Renal pelvis (tissue), 4 donors: ENCODE results near the gene TANC2. TPM values are rescaled to one million over a fixed set of nuclear protein-coding genes. Genes with fewer than 3 reads are reported as not detected.

ENCODE experiments used
- DNase-seq: peaks from one replicate; pipeline ENCODE4 v3.0.0-alpha.2; 2013
- polyA plus RNA-seq, 3 donors: library from polyadenylated mRNA; unstranded; fragments of 120-200 nt; gene quantifications; one replicate each; pipeline ENCODE4 v1.2.1, GENCODE V29; 2013; ENCODE audit not compliant: insufficient read length in 3 of 3

TANC2 gene
- polyA plus RNA-seq, 3 donors: 26.6 to 35.8 (median 33.5) TPM

DNA sequence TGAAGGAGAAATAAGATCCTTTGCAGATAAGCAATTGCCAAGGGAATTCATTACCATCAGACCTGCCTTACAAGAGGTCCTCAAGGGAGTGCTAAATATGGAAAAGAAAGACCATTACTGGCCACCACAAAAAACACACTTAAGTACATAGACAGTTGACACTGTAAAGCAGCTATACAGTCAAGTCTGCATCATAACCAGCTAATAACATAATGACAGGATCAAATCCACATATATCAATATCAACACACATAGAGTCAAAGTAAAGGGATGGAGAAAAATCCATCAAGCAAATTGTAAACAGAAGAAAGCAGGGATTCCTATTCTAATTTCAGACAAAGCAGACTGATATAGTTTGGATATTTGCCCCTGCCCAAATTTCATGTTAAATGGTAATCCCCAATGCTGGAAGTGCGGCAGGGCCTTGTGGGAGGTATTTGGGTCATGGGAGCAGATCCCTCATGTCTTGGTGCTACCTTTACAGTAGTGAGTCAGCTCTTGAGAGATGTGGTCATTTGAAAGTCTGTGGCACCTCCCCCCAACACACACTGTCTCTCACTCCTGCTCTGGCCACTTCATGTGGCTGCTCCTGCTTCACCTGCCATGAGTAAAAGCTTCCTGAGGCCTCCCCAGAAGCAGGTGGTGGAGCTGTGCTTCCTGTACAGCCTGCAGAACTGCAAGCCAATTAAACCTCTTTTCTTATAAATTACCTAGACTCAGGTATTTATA, 32.8 kb downstream of the TANC2 start:
- no peak for DNase-seq

DNA sequence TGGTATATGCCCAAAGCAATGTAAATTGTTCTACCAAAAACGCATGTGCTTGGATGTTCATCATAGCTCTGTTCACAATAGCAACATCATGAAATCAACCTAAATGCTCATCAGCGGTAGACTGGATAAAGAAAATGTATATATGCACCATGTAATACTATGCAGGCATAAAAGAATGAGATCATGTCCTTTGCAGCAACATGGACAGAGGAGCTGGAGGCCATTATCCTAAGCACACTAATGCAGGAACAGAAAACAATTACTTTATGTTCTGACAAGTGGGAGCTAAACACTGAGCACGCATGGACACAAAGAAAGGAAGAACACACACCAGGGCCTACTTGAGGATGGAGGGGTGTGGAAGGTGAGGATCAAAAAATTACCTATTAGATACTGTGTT, 33.7 kb downstream of the TANC2 start:
- no peak for DNase-seq

DNA sequence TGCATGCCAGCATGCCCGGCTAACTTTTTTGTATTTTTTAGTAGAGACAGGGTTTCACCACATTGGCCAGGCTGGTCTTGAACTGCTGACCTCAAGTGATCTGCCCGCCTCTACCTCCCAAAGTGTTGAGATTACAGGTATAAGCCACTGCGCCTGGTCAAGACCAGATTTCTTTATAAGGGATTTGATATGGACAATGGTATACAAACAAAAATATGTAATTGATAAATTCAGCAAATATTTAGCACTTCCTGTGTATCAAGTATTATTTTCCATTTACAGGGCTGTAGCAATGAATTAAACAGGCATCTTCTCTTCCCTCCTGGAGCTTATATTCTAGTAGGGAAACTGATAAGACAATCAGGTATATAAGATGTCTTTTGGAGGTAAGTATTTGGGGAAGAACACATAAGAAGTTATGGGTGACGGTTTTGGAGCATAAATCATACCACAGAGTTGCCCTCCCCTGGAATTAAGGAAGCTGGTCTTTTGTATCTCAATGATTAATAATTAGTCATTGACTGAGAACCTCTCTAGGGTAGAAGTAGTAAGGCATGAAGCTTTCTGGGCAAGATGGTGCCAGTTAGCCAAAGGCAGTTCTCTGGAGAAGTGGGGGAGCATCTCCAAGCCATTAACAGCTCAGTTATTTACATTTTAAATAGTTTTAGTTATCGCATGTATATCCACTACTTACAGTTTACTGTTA, 35.8 kb downstream of the TANC2 start:
- no peak for DNase-seq

DNA sequence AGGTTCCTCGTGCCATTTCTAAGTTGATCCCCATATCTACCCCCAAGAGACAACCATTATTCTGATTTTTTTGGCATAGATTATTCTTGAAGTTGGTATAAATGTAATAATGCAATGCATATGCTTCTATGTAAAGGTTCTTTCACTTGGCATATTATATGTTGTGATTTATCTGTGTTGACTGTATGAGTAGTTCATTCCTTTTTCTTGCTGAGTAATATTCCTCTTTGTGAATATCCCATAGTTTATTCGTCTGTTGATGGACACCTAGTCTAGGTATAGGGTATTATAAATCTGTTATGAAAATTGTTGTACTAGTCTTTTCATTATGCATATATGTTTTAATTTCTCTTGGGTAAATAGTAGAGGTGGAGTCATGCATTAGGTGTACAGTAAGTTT, 36.6 kb downstream of the TANC2 start:
- no peak for DNase-seq

DNA sequence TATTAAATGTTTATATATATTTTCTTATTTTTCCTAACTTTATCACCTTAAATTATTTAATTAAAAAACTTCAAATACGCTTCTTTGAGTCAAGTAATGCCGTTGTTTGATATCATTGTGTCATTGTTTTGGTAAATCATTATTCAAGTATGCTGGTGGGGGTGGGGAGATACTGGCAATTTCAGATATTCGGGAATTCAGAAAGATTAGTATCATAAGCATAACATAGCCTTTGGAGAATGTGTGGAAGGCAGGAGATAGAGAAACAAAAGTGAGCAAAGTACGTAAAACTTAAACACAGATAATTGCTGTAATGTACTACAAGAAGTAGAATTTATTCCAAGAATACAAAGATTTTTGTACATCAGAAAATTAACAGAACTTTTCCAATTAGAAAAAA, 49.8 kb downstream of the TANC2 start:
- DNase-seq: no peak

Other genes starting within 250 kb of the TANC2 start
- 1 to 10 TPM; 1.1 to 1.5 (median 1.4) TPM for gene MARCHF10, start 157.9 kb upstream of the TANC2 start, polyA plus RNA-seq